ENCODE measurements around the gene MYLK2. TPM values are rescaled to one million over a fixed set of nuclear protein-coding genes. Genes with fewer than 3 reads are reported as not detected.

MYLK2 gene
- total RNA-seq, 4 donors from 2014 or later = 0.16 TPM; not detected in 3

DNA sequence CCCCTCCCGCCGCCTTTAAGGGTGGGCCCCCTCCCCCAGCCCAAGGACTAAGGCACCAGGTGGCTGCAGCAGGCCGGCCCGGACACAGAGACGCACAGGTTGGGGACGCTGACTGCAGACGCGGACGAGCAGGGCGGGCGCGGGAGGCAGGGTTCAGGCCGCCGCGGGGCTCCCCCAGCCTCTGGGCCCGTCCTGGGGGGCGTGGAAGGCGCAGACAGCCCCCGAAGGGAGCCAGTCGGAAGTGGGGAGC is 41.9 kb downstream of the MYLK2 start:
- H3K36me3 ChIP-seq = no peaks in the 10 kb centered on the region
- H3K27me3 ChIP-seq = peaks cover 35% of the 10 kb centered on the region
- H3K4me1 ChIP-seq = peaks cover 10 to 19% (median 14%) of the 10 kb centered on the region in 4 donors
- WGBS, 2 donors (ENCODE audit: low coverage in 1 of 2) = 0% methylated on average over 8 of the region's 20 CpGs; no CpG with 5 or more reads in 1 of the 2 donors
- intact Hi-C loops (cut with DNase I; ENCODE audit: low total_unique reads) (no loop called here), in situ Hi-C loops (cut with MboI; ENCODE audit: low pct_ligation_motif_present in 1 of 4, low pct_unique_long_range_greater_than_20kb in 1 of 4, low sequenced_read_pairs in 3 of 4) (no loop called here)
- DNase-seq = no peak
- H3K4me3 ChIP-seq = peak overlapping the region; percentile 34 to 62 (median 48)
- no peaks in the 10 kb centered on the region for H3K9me3 ChIP-seq
- TF ChIP-seq, protein P1, sequence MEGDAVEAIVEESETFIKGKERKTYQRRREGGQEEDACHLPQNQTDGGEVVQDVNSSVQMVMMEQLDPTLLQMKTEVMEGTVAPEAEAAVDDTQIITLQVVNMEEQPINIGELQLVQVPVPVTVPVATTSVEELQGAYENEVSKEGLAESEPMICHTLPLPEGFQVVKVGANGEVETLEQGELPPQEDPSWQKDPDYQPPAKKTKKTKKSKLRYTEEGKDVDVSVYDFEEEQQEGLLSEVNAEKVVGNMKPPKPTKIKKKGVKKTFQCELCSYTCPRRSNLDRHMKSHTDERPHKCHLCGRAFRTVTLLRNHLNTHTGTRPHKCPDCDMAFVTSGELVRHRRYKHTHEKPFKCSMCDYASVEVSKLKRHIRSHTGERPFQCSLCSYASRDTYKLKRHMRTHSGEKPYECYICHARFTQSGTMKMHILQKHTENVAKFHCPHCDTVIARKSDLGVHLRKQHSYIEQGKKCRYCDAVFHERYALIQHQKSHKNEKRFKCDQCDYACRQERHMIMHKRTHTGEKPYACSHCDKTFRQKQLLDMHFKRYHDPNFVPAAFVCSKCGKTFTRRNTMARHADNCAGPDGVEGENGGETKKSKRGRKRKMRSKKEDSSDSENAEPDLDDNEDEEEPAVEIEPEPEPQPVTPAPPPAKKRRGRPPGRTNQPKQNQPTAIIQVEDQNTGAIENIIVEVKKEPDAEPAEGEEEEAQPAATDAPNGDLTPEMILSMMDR (IDR thresholded peaks at IDR 0.05) = no peak
- TF ChIP-seq EP300 (IDR thresholded peaks at IDR 0.05; ENCODE audit: low read depth) (no peak), POLR2AphosphoS5 (IDR thresholded peaks at IDR 0.05) (no peak), POLR2A (IDR thresholded peaks at IDR 0.05) (no peak)
- no peak overlapping the region for H3K27ac ChIP-seq

DNA sequence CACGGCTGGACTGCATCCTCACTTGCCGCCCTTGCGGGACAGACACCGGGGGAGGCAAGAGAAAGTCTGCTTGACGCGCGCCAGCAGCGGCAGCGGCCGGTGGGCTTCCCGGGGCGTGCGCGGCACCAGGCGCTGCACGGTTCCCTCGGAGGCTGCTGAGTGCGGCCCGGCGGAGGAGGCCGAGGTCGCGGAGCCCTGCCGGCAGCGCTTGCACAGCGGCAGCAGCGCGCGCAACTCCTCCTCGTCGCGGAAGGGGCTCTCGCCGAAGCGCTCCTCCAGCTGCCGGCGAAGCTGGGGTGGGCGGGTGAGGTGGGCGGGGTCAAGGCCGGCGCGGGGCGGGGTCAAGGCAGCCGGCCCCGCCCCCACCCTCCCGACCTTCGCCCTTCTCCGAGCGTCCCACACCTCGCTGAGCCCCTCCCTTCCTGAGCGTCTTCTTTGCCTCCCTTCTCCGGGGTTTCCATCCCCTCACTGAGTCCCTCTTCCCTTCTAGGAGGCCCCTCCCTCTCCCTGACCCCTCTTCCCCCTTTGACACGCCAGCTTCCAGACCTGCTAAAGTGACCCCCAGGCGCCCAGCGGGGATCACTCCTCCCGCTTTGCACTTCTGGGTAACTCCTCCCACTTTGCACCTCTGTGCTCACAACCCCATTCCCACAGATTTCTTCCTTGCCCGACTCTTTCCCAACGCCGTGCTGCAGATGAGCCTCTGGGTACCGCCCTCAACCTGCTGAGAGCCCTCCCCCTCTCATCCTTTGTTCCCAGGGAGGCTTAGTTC is 42.4 kb downstream of the MYLK2 start:
- Histone ChIP-seq H3K4me1 (peaks cover 10 to 19% (median 14%) of the 10 kb centered on the region in 4 donors), H3K36me3 (no peaks in the 10 kb centered on the region), H3K27me3 (peaks cover 35% of the 10 kb centered on the region), H3K9me3 (no peaks in the 10 kb centered on the region), H3K27ac (no peak overlapping the region), H3K4me3 (peak overlapping the region; percentile 34 to 62 (median 48))
- TF ChIP-seq, protein P1 (IDR thresholded peaks at IDR 0.05) = no peak
- TF ChIP-seq POLR2A (IDR thresholded peaks at IDR 0.05) (no peak), EP300 (IDR thresholded peaks at IDR 0.05; ENCODE audit: low read depth) (no peak), POLR2AphosphoS5 (IDR thresholded peaks at IDR 0.05) (no peak)
- in situ Hi-C loops (cut with MboI; ENCODE audit: low pct_ligation_motif_present in 1 of 4, low pct_unique_long_range_greater_than_20kb in 1 of 4, low sequenced_read_pairs in 3 of 4) (no loop called here), intact Hi-C loops (cut with DNase I; ENCODE audit: low total_unique reads) (no loop called here)
- peak; percentile 61 for DNase-seq
- 0 to 17% methylated on average over 1 to 20 of the region's 60 CpGs for WGBS, 2 donors (ENCODE audit: low coverage in 1 of 2)

DNA sequence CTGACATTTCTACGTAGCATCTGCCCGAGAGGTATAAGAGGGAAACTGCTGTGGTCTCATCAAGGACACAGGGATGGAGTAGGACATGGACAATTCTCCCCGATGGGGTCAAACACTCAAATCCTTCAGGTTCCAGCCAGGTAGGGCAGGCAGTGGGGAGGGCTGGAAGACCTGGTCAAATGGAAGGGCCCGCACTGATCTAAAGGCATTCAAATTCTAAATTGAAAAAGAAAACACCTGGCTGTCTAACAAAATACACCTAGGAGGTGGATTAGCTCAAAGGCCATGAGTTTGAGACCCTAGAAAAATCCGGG is 43.0 kb downstream of the MYLK2 start:
- Histone ChIP-seq H3K27ac (no peak overlapping the region), H3K4me1 (peaks cover 10 to 19% (median 14%) of the 10 kb centered on the region in 4 donors), H3K4me3 (peak overlapping the region in 1 of 4 donors; percentile 62), H3K36me3 (no peaks in the 10 kb centered on the region), H3K9me3 (no peaks in the 10 kb centered on the region), H3K27me3 (peaks cover 35% of the 10 kb centered on the region)
- intact Hi-C loops (cut with DNase I; ENCODE audit: low total_unique reads) (no loop called here), in situ Hi-C loops (cut with MboI; ENCODE audit: low pct_ligation_motif_present in 1 of 4, low pct_unique_long_range_greater_than_20kb in 1 of 4, low sequenced_read_pairs in 3 of 4) (no loop called here)
- TF ChIP-seq POLR2A (IDR thresholded peaks at IDR 0.05) (no peak), POLR2AphosphoS5 (IDR thresholded peaks at IDR 0.05) (no peak)
- TF ChIP-seq, protein P1 (IDR thresholded peaks at IDR 0.05) = no peak
- 68 to 76% methylated on average over 2 to 5 of the region's 5 CpGs for WGBS, 2 donors (ENCODE audit: low coverage in 1 of 2)
- DNase-seq = no peak

DNA sequence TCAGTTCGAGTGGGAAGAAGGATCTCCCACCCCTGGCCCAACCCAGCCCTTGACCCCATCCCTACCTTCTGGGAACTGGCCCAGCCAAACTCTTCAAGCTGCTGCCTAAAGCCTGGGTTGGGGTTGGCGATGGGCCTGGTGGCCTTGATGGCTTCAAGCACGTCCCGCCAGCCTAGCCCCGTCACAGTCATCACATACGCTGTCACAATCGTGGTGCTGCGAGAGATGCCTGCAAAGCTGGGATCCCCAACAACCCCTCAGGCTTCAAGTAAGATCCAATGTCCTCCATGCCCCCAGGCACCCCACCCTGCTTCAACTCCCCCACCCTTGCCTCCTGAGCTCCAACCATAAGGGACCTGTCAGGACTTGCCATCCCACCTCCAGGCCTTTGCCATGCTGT is 43.4 kb downstream of the MYLK2 start:
- no peak overlapping the region for H3K4me3 ChIP-seq
- in situ Hi-C loops (cut with MboI; ENCODE audit: low pct_ligation_motif_present in 1 of 4, low pct_unique_long_range_greater_than_20kb in 1 of 4, low sequenced_read_pairs in 3 of 4) = no loop called here
- peaks cover 35% of the 10 kb centered on the region for H3K27me3 ChIP-seq
- TF ChIP-seq, protein P1 (IDR thresholded peaks at IDR 0.05) = no peak
- TF ChIP-seq POLR2A (IDR thresholded peaks at IDR 0.05) = no peak
- TF ChIP-seq POLR2AphosphoS5 (IDR thresholded peaks at IDR 0.05) = no peak
- TF ChIP-seq EP300 (IDR thresholded peaks at IDR 0.05; ENCODE audit: low read depth) = no peak
- H3K27ac ChIP-seq = no peak overlapping the region
- WGBS, 2 donors (ENCODE audit: low coverage in 1 of 2) = 94% methylated on average over 8 of the region's 8 CpGs; no CpG with 5 or more reads in 1 of the 2 donors
- no peaks in the 10 kb centered on the region for H3K36me3 ChIP-seq
- intact Hi-C loops (cut with DNase I; ENCODE audit: low total_unique reads) = no loop called here
- H3K9me3 ChIP-seq = no peaks in the 10 kb centered on the region
- no peak for DNase-seq
- peaks cover 10 to 19% (median 14%) of the 10 kb centered on the region in 4 donors for H3K4me1 ChIP-seq
